C4-2B (cell line): Measurements from ENCODE around the gene TPM4.

ENCODE experiments used
- ZFX ChIP-seq: fragments of 450-650 bp; IDR thresholded peaks from 2 replicates; pipeline ENCODE4 v1.6.1; 2017
- TF ChIP-seq, protein P1 (sequence below): fragments of 450-650 bp; conservative IDR thresholded peaks from 2 replicates; pipeline ENCODE4 v1.5.1; 2017; ENCODE audit warnings: mild to moderate bottlenecking

DNA sequence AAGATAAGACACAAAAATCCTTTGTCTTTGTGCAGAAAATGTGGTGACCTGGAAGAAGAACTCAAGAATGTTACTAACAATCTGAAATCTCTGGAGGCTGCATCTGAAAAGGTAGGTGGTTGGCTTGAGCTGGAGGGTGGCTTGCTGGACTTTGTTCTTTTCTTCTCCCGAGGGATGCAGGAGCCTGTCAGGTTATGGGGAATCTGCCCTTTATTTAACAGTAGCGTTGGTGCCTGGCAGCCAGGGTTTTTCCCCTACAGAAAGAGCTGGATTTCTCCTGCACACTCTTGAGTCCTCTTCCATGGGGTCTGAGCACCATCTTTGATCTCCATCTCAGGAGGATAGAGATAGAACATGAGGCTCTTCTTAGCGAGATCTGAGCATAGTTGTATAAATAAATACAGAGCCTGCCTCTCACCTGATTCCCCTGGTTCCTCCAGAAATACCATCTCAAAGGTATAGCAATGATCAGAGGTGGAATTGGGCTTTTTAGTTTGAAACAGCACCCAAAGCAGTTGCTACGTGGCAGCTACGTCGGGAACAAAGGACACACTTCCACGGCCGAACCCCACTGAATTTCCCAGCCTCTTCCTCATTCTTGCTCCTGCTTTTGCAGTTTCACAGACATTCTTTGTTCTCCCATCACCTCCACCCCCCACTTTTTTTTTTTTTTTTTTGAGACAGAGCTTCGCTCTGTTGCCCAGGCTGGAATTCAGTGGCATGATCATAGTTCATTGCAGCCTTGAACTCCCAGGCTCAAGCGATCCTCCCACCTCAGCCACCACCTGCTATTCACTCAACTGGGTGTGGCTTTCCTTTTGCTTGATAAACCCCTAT, 12.9 kb downstream of the TPM4 start:
- TF ChIP-seq, protein P1, sequence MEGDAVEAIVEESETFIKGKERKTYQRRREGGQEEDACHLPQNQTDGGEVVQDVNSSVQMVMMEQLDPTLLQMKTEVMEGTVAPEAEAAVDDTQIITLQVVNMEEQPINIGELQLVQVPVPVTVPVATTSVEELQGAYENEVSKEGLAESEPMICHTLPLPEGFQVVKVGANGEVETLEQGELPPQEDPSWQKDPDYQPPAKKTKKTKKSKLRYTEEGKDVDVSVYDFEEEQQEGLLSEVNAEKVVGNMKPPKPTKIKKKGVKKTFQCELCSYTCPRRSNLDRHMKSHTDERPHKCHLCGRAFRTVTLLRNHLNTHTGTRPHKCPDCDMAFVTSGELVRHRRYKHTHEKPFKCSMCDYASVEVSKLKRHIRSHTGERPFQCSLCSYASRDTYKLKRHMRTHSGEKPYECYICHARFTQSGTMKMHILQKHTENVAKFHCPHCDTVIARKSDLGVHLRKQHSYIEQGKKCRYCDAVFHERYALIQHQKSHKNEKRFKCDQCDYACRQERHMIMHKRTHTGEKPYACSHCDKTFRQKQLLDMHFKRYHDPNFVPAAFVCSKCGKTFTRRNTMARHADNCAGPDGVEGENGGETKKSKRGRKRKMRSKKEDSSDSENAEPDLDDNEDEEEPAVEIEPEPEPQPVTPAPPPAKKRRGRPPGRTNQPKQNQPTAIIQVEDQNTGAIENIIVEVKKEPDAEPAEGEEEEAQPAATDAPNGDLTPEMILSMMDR: no peak; the same call in 1 of the 2 replicates
- TF ChIP-seq ZFX: no peak
